ENCODE results near the gene MUC2.

Gene MUC2

DNA sequence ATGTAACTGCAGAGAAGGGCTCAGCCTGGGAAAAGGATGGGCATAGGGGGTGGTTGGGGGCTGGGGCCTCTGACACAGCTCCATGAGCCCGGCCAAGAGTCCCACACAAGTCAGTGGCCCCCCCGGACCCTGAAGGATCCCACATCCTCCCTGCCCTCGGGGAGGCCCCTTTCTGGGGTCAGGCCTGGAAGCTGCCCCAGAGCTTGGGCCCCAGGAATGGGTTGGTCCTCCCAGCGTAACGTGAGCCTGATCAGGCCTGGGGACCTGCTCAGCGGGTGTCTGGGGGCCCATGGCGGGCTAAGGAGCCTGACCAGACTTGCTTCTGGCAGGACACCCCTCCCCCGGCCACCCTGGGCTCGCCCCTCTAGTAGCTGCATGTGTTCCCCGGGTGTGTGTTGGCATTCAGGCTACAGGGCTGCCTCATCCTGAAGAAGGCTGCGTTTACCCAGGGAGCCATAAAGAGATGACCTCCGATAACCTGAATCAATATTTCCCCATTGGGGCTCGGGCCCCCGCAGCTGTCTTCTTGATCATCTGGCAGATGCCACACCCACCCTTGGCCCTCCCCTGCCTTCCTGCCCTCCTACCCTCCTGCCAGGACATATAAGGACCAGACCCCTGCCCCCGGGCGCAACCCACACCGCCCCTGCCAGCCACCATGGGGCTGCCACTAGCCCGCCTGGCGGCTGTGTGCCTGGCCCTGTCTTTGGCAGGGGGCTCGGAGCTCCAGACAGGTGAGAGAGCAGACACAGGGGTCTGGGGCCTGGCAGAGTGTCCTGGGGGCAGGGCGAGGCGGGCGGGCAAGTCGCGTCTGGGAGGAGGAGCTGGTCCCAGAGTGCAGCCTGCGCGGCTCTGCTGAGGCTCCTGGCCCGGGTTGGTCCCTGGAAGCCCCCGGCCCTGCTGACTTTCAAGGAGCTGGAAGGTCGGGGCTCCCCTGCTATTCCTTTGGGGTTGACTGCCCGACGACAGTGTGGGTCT lies at the start of gene MUC2:
Gene MUC2 (plus strand): TSS at position 631 of the 978 bp plus-strand sequence.
- no peak for TF ChIP-seq CTCF (IDR thresholded peaks at IDR 0.05; ENCODE audit: insufficient read depth, low read depth, low read length, missing control alignments)
- no peak within 1 kb of the TSS for H3K4me3 ChIP-seq (ENCODE audit: low read length)
- no peak for DNase-seq (ENCODE audit: low read depth)

- TF ChIP-seq CTCF (IDR thresholded peaks at IDR 0.05; ENCODE audit: insufficient read depth, low read depth, low read length, missing control alignments) = no peak
- no peak for DNase-seq (ENCODE audit: low read depth)
- no peak overlapping the region for H3K4me3 ChIP-seq (ENCODE audit: low read length)
These were observed 49.1 kb upstream of the MUC2 start for GRCh38 chr11:1025410-1026162.

- no peak for TF ChIP-seq CTCF (IDR thresholded peaks at IDR 0.05; ENCODE audit: insufficient read depth, low read depth, low read length, missing control alignments)
- H3K4me3 ChIP-seq (ENCODE audit: low read length) = no peak overlapping the region
These were observed 48.6 kb upstream of the MUC2 start for GRCh38 chr11:1026163-1026450.

DNA sequence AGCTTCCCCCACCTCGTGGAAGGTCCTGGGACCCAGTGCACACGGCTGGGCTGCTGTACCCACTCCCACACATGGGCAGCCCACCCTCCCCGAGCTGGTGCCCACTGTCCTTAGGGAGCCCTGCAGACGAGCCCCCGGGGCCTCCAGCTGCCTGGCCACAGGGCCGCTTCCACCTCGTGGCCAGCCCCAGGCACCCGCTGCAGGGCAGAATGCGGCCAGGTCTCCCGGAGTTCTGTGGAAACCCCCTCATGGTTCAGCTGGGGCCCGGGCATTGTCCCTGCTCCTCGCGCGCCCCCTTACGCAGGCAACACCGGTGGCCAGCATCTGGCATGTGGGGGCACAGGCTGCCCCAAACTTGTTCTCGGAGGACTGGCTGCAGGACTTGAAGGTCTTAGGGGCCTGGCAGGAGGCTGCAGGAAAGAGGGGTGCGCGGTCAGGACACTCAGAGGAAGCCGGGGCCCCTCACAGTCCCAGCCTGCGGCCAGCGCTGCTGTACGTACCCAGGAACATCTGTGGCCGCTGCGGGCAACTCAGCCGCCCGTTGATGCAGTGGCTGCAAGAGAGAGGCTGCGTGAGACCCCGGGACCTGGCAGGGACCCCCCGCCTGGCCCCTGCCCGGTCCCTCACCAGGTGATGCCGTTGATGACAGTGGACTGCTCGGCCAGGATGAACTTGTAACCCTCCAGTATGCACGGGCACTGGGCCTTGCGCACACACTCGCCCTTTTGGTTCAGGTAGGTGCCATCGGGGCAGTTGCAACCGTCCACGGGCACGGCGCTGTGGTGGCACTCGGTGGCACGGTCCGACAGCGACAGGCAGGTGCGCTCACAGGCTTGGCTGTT lies 47.8 kb upstream of the MUC2 start:
- TF ChIP-seq CTCF (IDR thresholded peaks at IDR 0.05; ENCODE audit: insufficient read depth, low read depth, low read length, missing control alignments) = no peak
- no peak overlapping the region for H3K4me3 ChIP-seq (ENCODE audit: low read length)
- no peak for DNase-seq (ENCODE audit: low read depth)

More at GRCh38 chr11:1026163-1026450, 48.6 kb upstream of the MUC2 start:
- DNase-seq (ENCODE audit: low read depth) = no peak

GRCh38 chr11:1027483-1028290 lies 47.0 kb upstream of the MUC2 start:
- no peak overlapping the region for H3K4me3 ChIP-seq (ENCODE audit: low read length)
- no peak for TF ChIP-seq CTCF (IDR thresholded peaks at IDR 0.05; ENCODE audit: insufficient read depth, low read depth, low read length, missing control alignments)
- DNase-seq (ENCODE audit: low read depth) = no peak

DNA sequence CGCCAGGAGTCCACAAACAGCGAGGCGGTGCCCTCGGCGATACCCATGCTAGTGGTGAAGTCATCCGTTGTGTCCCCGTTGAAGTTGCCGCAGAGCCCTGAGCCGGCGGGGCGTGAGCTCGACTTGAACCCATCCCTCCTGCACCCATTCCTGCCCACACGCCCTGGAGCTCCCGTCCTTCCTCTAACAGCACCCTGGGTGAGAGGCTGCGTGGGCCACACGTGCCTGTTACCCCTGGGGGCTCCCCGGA lies 46.5 kb upstream of the MUC2 start:
- no peak for TF ChIP-seq CTCF (IDR thresholded peaks at IDR 0.05; ENCODE audit: insufficient read depth, low read depth, low read length, missing control alignments)
- DNase-seq (ENCODE audit: low read depth) = no peak
- H3K4me3 ChIP-seq (ENCODE audit: low read length) = no peak overlapping the region
